Neuronal stem cell (in vitro differentiated cells): ENCODE results near the gene ST8SIA1.
A peak's percentile ranks its signal among the peaks of the same experiment; 100 is the strongest.

Experiments
- DNase-seq: peaks from one replicate; pipeline ENCODE4 v3.0.0-alpha.2; 2013; ENCODE audit warnings: low spot score
- H2AFZ ChIP-seq: one replicate; pipeline ENCODE4 v1.6.1; 2013; ENCODE audit warnings: mild to moderate bottlenecking, low read length, inconsistent platforms
- H2AK5ac ChIP-seq: 2 replicates; pipeline ENCODE4 v1.6.1; 2013; ENCODE audit warnings: low read depth, mild to moderate bottlenecking, inconsistent platforms, low read length, moderate library complexity, mixed read lengths
- H2BK120ac ChIP-seq: 2 replicates; pipeline ENCODE4 v1.6.1; 2013; ENCODE audit warnings: low read depth, mild to moderate bottlenecking, inconsistent platforms, low read length, moderate library complexity, mixed read lengths
- H2BK12ac ChIP-seq: one replicate; pipeline ENCODE4 v1.6.1; 2013; ENCODE audit warnings: low read length, inconsistent platforms
- H2BK15ac ChIP-seq: 2 replicates; pipeline ENCODE4 v1.6.1; 2013; ENCODE audit warnings: mild to moderate bottlenecking, low read length, inconsistent platforms, mixed read lengths
- H2BK5ac ChIP-seq: one replicate; pipeline ENCODE4 v1.6.1; 2013; ENCODE audit warnings: inconsistent platforms, mild to moderate bottlenecking, low read length, moderate library complexity
- H3K14ac ChIP-seq: one replicate; pipeline ENCODE4 v1.6.1; 2013; ENCODE audit warnings: low read length, inconsistent platforms
- H3K18ac ChIP-seq: 2 replicates; pipeline ENCODE4 v1.6.1; 2013; ENCODE audit warnings: low read length, inconsistent platforms
- H3K23ac ChIP-seq: 2 replicates; pipeline ENCODE4 v1.6.1; 2013; ENCODE audit warnings: low read depth, mild to moderate bottlenecking, mixed read lengths, low read length, inconsistent platforms; ENCODE audit not compliant: poor library complexity
- H3K27ac ChIP-seq: replicated peaks from 3 replicates; pipeline ENCODE4 v1.5.1; 2013; ENCODE audit warnings: low read length, inconsistent platforms
- H3K27me3 ChIP-seq, 3 experiments: 2 replicates each; pipeline ENCODE4 v1.6.1; 2013; ENCODE audit warnings: low read length in 3 of 3, mild to moderate bottlenecking in 2 of 3, inconsistent platforms in 1 of 3, low read depth in 1 of 3, mixed read lengths in 1 of 3, moderate library complexity in 1 of 3; ENCODE audit not compliant: control insufficient read depth in 3 of 3, insufficient read depth in 3 of 3
- H3K36me3 ChIP-seq, 2 donors: replicated peaks in 1 of 2; 2 replicates each; pipeline ENCODE4 v1.6.1; 2013; ENCODE audit warnings: low read length in 2 of 2; ENCODE audit not compliant: control insufficient read depth in 2 of 2, insufficient read depth in 2 of 2
- H3K4ac ChIP-seq: 2 replicates; pipeline ENCODE4 v1.6.1; 2013; ENCODE audit warnings: inconsistent platforms, mild to moderate bottlenecking, low read length, moderate library complexity
- H3K4me1 ChIP-seq, 2 donors: 1 replicate in 1 of 2; 2 replicates in 1 of 2; pipeline ENCODE4 v1.6.1; 2013; ENCODE audit warnings: low read length in 2 of 2, low read depth in 1 of 2; ENCODE audit not compliant: control insufficient read depth in 2 of 2, insufficient read depth in 1 of 2
- H3K4me2 ChIP-seq: one replicate; pipeline ENCODE4 v1.6.1; 2013; ENCODE audit warnings: mild to moderate bottlenecking, low read length, inconsistent platforms; ENCODE audit not compliant: insufficient read depth, poor library complexity, severe bottlenecking
- H3K4me3 ChIP-seq, 2 donors: 2 replicates each; pipeline ENCODE4 v1.5.1; 2013; ENCODE audit warnings: low read length in 2 of 2, mild to moderate bottlenecking in 2 of 2, inconsistent platforms in 1 of 2, moderate library complexity in 1 of 2
- H3K79me1 ChIP-seq: one replicate; pipeline ENCODE4 v1.6.1; 2013; ENCODE audit warnings: low read depth, mild to moderate bottlenecking, inconsistent platforms, low read length, moderate library complexity
- H3K9ac ChIP-seq: one replicate; pipeline ENCODE4 v1.6.1; 2013; ENCODE audit warnings: mild to moderate bottlenecking, low read depth, low read length, inconsistent platforms; ENCODE audit not compliant: poor library complexity
- H3K9me3 ChIP-seq, 2 donors: replicated peaks in 1 of 2; 2 replicates each; pipeline versions ENCODE3 to v1.6.1; 2013; ENCODE audit warnings: low read length in 2 of 2, mild to moderate bottlenecking in 2 of 2, inconsistent platforms in 1 of 2, low read depth in 1 of 2, mixed read lengths in 1 of 2, moderate library complexity in 1 of 2; ENCODE audit not compliant: control insufficient read depth in 2 of 2, insufficient read depth in 1 of 2
- H4K8ac ChIP-seq: one replicate; pipeline ENCODE4 v1.6.1; 2013; ENCODE audit warnings: low read depth, mild to moderate bottlenecking, inconsistent platforms, low read length, moderate library complexity
- H4K91ac ChIP-seq: one replicate; pipeline ENCODE4 v1.6.1; 2013; ENCODE audit warnings: low read length, low read depth, mild to moderate bottlenecking, inconsistent platforms; ENCODE audit not compliant: poor library complexity
- WGBS, 2 donors: extraction: QIAGEN DNeasy Blood & Tissue Kit; methylation state at CpG; one replicate each; pipeline ENCODE4 v1.1.7; 2013; ENCODE audit warnings: missing lambda C conversion rate in 2 of 2, mixed read lengths in 1 of 2; ENCODE audit not compliant: insufficient read length in 2 of 2, insufficient replicate concordance in 1 of 2; ENCODE audit errors: extremely low coverage in 2 of 2; 5-methylcytosine and 5-hydroxymethylcytosine counted together

Gene ST8SIA1

DNA sequence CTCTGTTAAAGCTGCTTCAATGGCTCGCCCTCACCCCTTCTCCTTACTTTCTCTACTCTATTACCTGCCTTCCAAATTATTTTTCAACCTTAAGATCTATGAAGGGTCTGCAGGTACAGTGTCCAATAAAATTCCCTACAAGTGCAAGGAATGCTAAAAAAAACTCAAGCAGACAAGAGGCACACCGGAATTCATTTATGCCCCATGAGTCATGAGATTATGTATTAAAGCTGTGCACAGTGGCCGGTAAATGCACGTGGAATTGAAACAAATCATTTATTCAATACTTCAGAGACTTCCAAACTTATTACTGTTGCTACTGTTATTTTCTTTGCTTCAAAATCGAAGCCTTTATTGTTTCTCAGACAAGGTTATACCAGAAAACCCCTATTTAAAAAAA lies 68.4 kb downstream of the ST8SIA1 start:
- Histone ChIP-seq H2BK12ac (no peak overlapping the region), H3K27ac (no peak overlapping the region), H2BK15ac (no peak overlapping the region), H4K8ac (no peak overlapping the region), H3K23ac (no peak overlapping the region), H3K27me3 (no peaks in the 10 kb centered on the region), H3K4me3 (no peak overlapping the region), H3K9me3 (peaks cover 0 to 13% of the 10 kb centered on the region in 2 donors), H3K14ac (no peak overlapping the region), H2BK5ac (no peak overlapping the region), H2BK120ac (no peak overlapping the region), H3K9ac (no peak overlapping the region), H3K4ac (no peak overlapping the region), H3K36me3 (no peaks in the 10 kb centered on the region), H2AFZ (no peak overlapping the region), H3K18ac (no peak overlapping the region), H3K4me1 (peaks cover 4 to 28% of the 10 kb centered on the region in 2 donors), H4K91ac (no peak overlapping the region), H2AK5ac (no peak overlapping the region), H3K79me1 (no peaks in the 10 kb centered on the region), H3K4me2 (no peak overlapping the region)
- no CpG with 5 or more reads among the region's 5 CpGs for WGBS, 2 donors
- no peak for DNase-seq

DNA sequence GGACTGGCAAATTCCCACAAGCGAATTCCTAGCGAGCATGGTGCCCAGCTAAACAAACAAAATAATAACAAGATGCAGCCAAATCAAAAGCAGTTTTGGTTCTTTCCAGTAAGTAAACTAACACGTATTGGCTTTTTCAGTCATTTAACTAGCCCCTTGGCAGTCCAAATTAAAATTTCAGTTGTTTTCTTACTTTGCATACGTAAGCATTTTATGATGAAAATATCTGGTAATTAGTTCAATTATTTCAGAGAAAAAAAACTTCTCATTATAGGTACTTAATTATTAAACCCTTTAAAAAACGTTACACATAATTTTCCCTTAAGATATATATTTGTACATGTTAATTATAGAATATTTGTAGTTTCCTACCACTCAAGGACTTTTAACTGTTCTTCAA lies 70.1 kb downstream of the ST8SIA1 start:
- DNase-seq: no peak
- Histone ChIP-seq H2BK5ac (no peak overlapping the region), H3K14ac (no peak overlapping the region), H3K23ac (no peak overlapping the region), H2AFZ (no peak overlapping the region), H2BK120ac (no peak overlapping the region), H2BK15ac (no peak overlapping the region), H3K4me1 (peaks cover 4 to 28% of the 10 kb centered on the region in 2 donors), H3K4me2 (no peak overlapping the region), H3K27me3 (no peaks in the 10 kb centered on the region), H3K9me3 (peaks cover 0 to 11% of the 10 kb centered on the region in 2 donors), H3K36me3 (no peaks in the 10 kb centered on the region), H2AK5ac (no peak overlapping the region), H4K91ac (no peak overlapping the region), H3K4me3 (no peak overlapping the region), H2BK12ac (no peak overlapping the region), H3K27ac (no peak overlapping the region), H3K9ac (no peak overlapping the region), H4K8ac (no peak overlapping the region), H3K79me1 (no peaks in the 10 kb centered on the region), H3K18ac (no peak overlapping the region), H3K4ac (no peak overlapping the region)
- WGBS, 2 donors: no CpG with 5 or more reads among the region's 5 CpGs

DNA sequence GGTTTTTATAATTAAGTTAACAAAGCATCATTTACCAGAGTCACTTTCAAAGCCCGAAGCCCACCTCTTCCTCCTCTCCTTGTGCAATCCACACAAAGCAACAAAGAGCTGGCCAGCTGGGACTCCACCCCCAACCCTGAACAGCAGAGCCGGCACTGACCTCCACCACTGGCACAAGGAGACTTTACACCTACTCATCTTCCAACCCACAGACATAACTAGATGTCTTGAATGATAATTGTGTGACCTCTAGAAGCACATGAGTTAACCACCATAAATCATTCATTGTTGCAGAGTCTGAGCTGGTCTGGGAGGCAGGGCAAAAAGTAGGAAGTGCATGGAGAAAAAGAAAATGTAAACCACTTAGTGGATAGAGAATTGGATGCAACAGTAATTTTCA lies 72.2 kb downstream of the ST8SIA1 start:
- H2BK5ac ChIP-seq: no peak overlapping the region
- no peaks in the 10 kb centered on the region for H3K27me3 ChIP-seq
- H3K4me3 ChIP-seq: no peak overlapping the region
- H2BK120ac ChIP-seq: no peak overlapping the region
- H3K79me1 ChIP-seq: no peaks in the 10 kb centered on the region
- no peak overlapping the region for H3K4ac ChIP-seq
- no CpG with 5 or more reads among the region's 2 CpGs for WGBS, 2 donors
- no peak for DNase-seq
- H3K4me1 ChIP-seq: peaks cover 4 to 28% of the 10 kb centered on the region in 2 donors
- no peaks in the 10 kb centered on the region for H3K36me3 ChIP-seq
- no peak overlapping the region for H3K14ac ChIP-seq
- H3K18ac ChIP-seq: no peak overlapping the region
- no peak overlapping the region for H3K23ac ChIP-seq
- no peak overlapping the region for H2AK5ac ChIP-seq
- no peak overlapping the region for H4K91ac ChIP-seq
- no peak overlapping the region for H2BK15ac ChIP-seq
- no peaks in the 10 kb centered on the region for H3K9me3 ChIP-seq
- no peak overlapping the region for H3K9ac ChIP-seq
- no peak overlapping the region for H3K27ac ChIP-seq
- H3K4me2 ChIP-seq: no peak overlapping the region
- H4K8ac ChIP-seq: no peak overlapping the region
- no peak overlapping the region for H2BK12ac ChIP-seq
- peak overlapping the region; percentile 21 for H2AFZ ChIP-seq

DNA sequence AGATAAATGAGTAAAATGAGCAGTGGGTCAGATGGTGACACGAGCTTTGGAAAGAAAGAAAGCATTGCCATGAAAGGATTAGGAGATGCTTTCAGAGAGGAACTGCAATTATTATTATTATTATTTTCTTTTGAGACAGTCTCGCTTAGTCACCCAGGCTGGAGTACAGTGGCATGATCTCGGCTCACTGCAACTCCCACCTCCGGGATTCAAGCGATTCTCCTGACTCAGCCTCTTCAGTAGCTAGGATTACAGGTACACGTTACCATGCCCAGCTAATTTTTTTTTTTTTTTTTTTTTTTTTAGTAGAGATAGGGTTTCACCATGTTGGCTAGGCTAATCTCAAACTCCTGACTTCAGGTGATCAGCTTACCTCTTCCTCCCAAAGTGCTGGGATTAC lies 77.4 kb downstream of the ST8SIA1 start:
- H3K9me3 ChIP-seq: no peaks in the 10 kb centered on the region
- H4K8ac ChIP-seq: no peak overlapping the region
- WGBS, 2 donors: no CpG with 5 or more reads among the region's 6 CpGs
- H2AFZ ChIP-seq: no peak overlapping the region
- H2BK5ac ChIP-seq: no peak overlapping the region
- no peak overlapping the region for H3K23ac ChIP-seq
- no peak overlapping the region for H2BK15ac ChIP-seq
- no peak overlapping the region for H3K27ac ChIP-seq
- no peak overlapping the region for H4K91ac ChIP-seq
- H3K9ac ChIP-seq: no peak overlapping the region
- no peaks in the 10 kb centered on the region for H3K27me3 ChIP-seq
- no peak overlapping the region for H3K4me2 ChIP-seq
- no peak overlapping the region for H2AK5ac ChIP-seq
- no peak overlapping the region for H3K14ac ChIP-seq
- no peak overlapping the region for H3K18ac ChIP-seq
- H3K4me1 ChIP-seq: peaks cover 16 to 33% of the 10 kb centered on the region in 2 donors
- no peak overlapping the region for H3K4ac ChIP-seq
- no peaks in the 10 kb centered on the region for H3K36me3 ChIP-seq
- no peak overlapping the region for H2BK12ac ChIP-seq
- DNase-seq: no peak
- H3K79me1 ChIP-seq: no peaks in the 10 kb centered on the region
- H2BK120ac ChIP-seq: no peak overlapping the region
- no peak overlapping the region for H3K4me3 ChIP-seq
